HepG2 (cell line): Measurements from ENCODE around the gene ZNF48. TPM values are rescaled to one million over a fixed set of nuclear protein-coding genes. Genes with fewer than 3 reads are reported as not detected.

Experiments used
- ATM ChIP-seq: fragments of 450-650 bp; IDR thresholded peaks from 2 replicates; pipeline ENCODE4 v1.7.1; 2017; ENCODE audit warnings: mild to moderate bottlenecking, borderline replicate concordance
- FOSL1 ChIP-seq: sonication (generic); formaldehyde crosslinking; IDR thresholded peaks from 2 replicates; pipeline ENCODE4 v1.9.0; 2021; ENCODE audit warnings: missing genetic modification reagents, borderline replicate concordance
- KDM5A ChIP-seq: fragments of 200-600 bp; sonication (generic); IDR thresholded peaks from 2 replicates; pipeline ENCODE4 v1.7.0; 2018; ENCODE audit warnings: antibody characterized with exemption, mild to moderate bottlenecking, low read length, borderline replicate concordance
- MTF2 ChIP-seq: sonication (generic); formaldehyde crosslinking; IDR thresholded peaks from 2 replicates; pipeline ENCODE4 v1.5.0; 2020; ENCODE audit warnings: missing genetic modification reagents, borderline replicate concordance
- PAX8 ChIP-seq: sonication (generic); formaldehyde crosslinking; IDR thresholded peaks from 2 replicates; pipeline ENCODE4 v1.8.0; 2022; ENCODE audit warnings: mild to moderate bottlenecking, missing genetic modification reagents, borderline replicate concordance
- PHF5A ChIP-seq: IDR thresholded peaks from one replicate; pipeline ENCODE4 v1.6.1; 2018; ENCODE audit warnings: low read depth, missing genetic modification reagents; ENCODE audit not compliant: unreplicated experiment
- RNF219 ChIP-seq: sonication (generic); formaldehyde crosslinking; IDR thresholded peaks from 2 replicates; pipeline ENCODE4 v1.5.0; 2020; ENCODE audit warnings: mild to moderate bottlenecking, missing genetic modification reagents
- SMAD1 ChIP-seq: sonication (generic); formaldehyde crosslinking; IDR thresholded peaks from 2 replicates; pipeline ENCODE4 v1.4.0; 2020; ENCODE audit warnings: missing genetic modification reagents, low read depth, mild to moderate bottlenecking, borderline replicate concordance
- SRF ChIP-seq: IDR thresholded peaks from 2 replicates; pipeline ENCODE4 v1.6.1; 2011; ENCODE audit warnings: mild to moderate bottlenecking, low read depth, low read length, moderate library complexity
- TSC22D2 ChIP-seq: sonication (generic); formaldehyde crosslinking; IDR thresholded peaks from 2 replicates; pipeline ENCODE4 v1.5.1; 2020; ENCODE audit warnings: missing genetic modification reagents, mild to moderate bottlenecking, borderline replicate concordance
- ZNF138 ChIP-seq: sonication (generic); formaldehyde crosslinking; IDR thresholded peaks from 2 replicates; pipeline ENCODE4 v1.5.0; 2020; ENCODE audit warnings: mild to moderate bottlenecking, low read depth, missing genetic modification reagents
- ZNF180 ChIP-seq: sonication (generic); formaldehyde crosslinking; IDR thresholded peaks from 2 replicates; pipeline ENCODE4 v1.4.0; 2020; ENCODE audit warnings: low read depth, missing genetic modification reagents, borderline replicate concordance
- ZNF432 ChIP-seq: sonication (generic); formaldehyde crosslinking; IDR thresholded peaks from 2 replicates; pipeline ENCODE4 v1.5.0; 2020; ENCODE audit warnings: missing genetic modification reagents, mild to moderate bottlenecking, borderline replicate concordance
- ZNF598 ChIP-seq: sonication (generic); formaldehyde crosslinking; IDR thresholded peaks from 2 replicates; pipeline ENCODE4 v1.5.1; 2020; ENCODE audit warnings: mild to moderate bottlenecking, missing genetic modification reagents, borderline replicate concordance
- ZNF614 ChIP-seq: IDR thresholded peaks from 2 replicates; pipeline ENCODE4 v1.6.1; 2018; ENCODE audit warnings: missing biosample characterization, missing genetic modification reagents, inconsistent platforms, borderline replicate concordance
- ZNF777 ChIP-seq: sonication (generic); formaldehyde crosslinking; IDR thresholded peaks from 2 replicates; pipeline ENCODE4 v1.4.0; 2020; ENCODE audit warnings: missing genetic modification reagents
- polyA plus RNA-seq, 8 experiments: library from polyadenylated mRNA; depleted of rRNA in 3 of 8; stranded (reverse) in 7 of 8; unstranded in 1 of 8; fragments of >200 nt; fragmentation: Illumina TruSeq in 4 of 8; extraction: Trizol in 4 of 8; gene quantifications; 2 replicates each; pipeline versions ENCODE4 v1.2.1 to v1.2.3, GENCODE V29; 2011 to 2016; ENCODE audit warnings: low read depth in 4 of 8, missing spikeins in 1 of 8, mixed read lengths in 1 of 8; ENCODE audit not compliant: insufficient read depth in 1 of 8
- total RNA-seq, 5 experiments: library from RNA; depleted of rRNA; stranded (reverse); fragments of >200 nt; fragmentation: Illumina TruSeq; extraction: Trizol; gene quantifications; 2 replicates each; pipeline ENCODE4 v1.2.3, GENCODE V29; 2016; ENCODE audit warnings: low read depth in 1 of 5
- TF ChIP-seq, protein P1 (sequence below): sonication (generic); formaldehyde crosslinking; IDR thresholded peaks from 2 replicates; pipeline ENCODE4 v1.8.0; 2022; ENCODE audit warnings: missing genetic modification reagents, low read depth, mild to moderate bottlenecking, borderline replicate concordance
- TF ChIP-seq, protein P2 (sequence below): sonication (generic); formaldehyde crosslinking; IDR thresholded peaks from 2 replicates; pipeline ENCODE4 v1.4.0; 2020; ENCODE audit warnings: missing genetic modification reagents

Gene ZNF48
- total and polyA plus RNA-seq, 2 of the 13 experiments (the other 11 are each of a cell fraction or from before 2014, with no cell fraction given): 9.9 to 12.3 TPM

DNA sequence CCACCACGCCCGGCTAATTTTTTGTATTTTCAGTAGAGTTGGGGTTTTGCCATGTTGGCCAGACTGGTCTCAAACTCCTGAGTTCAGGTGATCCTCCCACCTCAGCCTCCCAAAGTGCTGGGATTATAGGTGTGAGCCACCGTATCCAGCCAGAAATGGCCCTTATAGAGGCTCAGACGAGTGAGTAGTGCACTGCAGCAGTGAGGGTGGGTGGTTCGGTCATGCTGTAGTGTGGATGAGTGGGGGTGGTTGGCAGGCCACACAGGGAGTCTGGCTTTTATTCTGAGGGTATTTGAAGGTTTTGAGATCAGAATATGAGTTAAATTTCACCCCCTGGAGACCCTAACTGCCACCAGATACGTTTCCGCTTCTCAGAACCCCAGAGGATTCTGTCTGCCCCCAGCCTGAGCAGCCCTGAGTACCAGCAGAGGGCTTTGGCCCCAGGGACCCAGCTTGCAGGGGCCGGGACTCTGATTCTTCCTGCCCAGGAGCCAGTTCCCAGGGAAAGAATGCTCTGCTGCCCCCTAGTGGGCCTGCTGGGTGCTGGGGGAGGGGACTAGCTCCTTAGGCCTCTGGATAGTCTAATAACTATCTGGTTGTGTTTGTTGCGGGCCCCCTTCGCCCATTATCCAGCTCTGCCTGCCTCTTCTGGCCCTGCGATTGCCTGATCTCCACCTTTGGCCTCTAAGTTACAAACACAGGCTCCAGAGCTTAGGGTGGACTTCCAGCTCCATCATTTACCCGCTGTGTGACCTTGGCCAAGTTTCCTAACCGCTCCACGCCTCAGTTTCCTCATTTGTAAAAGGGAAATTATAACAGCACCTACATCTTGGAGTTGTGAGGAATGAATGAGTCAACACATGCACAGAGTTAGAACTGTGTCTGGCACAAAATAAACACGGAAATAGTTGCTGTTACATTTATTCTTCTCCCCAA lies 14.2 kb downstream of the ZNF48 start (continued):
- no peak for TF ChIP-seq RNF219
- TF ChIP-seq, protein P1, sequence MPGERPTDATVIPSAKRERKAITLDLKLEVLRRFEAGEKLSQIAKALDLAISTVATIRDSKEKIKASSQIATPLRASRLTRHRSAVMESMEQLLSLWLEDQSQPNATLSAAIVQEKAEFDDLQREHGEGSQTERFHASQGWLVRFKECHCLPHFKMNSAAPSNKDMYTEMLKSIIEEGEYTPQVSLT (CRISPR knock-in tag): no peak
- no peak for TF ChIP-seq MTF2 (CRISPR knock-in tag)
- no peak for TF ChIP-seq SMAD1 (CRISPR knock-in tag)
- no peak for TF ChIP-seq PAX8 (CRISPR knock-in tag)
- TF ChIP-seq TSC22D2: no peak
- peak; percentile 63; the same call in 1 of the 2 replicates for TF ChIP-seq ZNF598 (CRISPR knock-in tag)
- TF ChIP-seq ZNF138 (CRISPR knock-in tag): no peak
- TF ChIP-seq PHF5A (CRISPR knock-in tag): no peak
- no peak for TF ChIP-seq ZNF180 (CRISPR knock-in tag)
- peak; percentile 61; the same call in 1 of the 2 replicates for TF ChIP-seq ZNF614
- no peak for TF ChIP-seq ZNF777 (CRISPR knock-in tag)
- TF ChIP-seq, protein P2, sequence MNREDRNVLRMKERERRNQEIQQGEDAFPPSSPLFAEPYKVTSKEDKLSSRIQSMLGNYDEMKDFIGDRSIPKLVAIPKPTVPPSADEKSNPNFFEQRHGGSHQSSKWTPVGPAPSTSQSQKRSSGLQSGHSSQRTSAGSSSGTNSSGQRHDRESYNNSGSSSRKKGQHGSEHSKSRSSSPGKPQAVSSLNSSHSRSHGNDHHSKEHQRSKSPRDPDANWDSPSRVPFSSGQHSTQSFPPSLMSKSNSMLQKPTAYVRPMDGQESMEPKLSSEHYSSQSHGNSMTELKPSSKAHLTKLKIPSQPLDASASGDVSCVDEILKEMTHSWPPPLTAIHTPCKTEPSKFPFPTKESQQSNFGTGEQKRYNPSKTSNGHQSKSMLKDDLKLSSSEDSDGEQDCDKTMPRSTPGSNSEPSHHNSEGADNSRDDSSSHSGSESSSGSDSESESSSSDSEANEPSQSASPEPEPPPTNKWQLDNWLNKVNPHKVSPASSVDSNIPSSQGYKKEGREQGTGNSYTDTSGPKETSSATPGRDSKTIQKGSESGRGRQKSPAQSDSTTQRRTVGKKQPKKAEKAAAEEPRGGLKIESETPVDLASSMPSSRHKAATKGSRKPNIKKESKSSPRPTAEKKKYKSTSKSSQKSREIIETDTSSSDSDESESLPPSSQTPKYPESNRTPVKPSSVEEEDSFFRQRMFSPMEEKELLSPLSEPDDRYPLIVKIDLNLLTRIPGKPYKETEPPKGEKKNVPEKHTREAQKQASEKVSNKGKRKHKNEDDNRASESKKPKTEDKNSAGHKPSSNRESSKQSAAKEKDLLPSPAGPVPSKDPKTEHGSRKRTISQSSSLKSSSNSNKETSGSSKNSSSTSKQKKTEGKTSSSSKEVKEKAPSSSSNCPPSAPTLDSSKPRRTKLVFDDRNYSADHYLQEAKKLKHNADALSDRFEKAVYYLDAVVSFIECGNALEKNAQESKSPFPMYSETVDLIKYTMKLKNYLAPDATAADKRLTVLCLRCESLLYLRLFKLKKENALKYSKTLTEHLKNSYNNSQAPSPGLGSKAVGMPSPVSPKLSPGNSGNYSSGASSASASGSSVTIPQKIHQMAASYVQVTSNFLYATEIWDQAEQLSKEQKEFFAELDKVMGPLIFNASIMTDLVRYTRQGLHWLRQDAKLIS (CRISPR knock-in tag): no peak
- TF ChIP-seq SRF: peak; percentile 37; the same call in 1 of the 2 replicates
- no peak for TF ChIP-seq FOSL1 (CRISPR knock-in tag)
- TF ChIP-seq KDM5A: no peak
- TF ChIP-seq ZNF432 (CRISPR knock-in tag): no peak
- TF ChIP-seq ATM: no peak
